Glomerular endothelial cell (primary cell): ENCODE data around the gene FSTL3. TPM values are rescaled to one million over a fixed set of nuclear protein-coding genes. Genes with fewer than 3 reads are reported as not detected.

Experiments used
- DNase-seq: peaks from one replicate; pipeline ENCODE4 v3.0.0-alpha.2; 2011; ENCODE audit warnings: low read depth, low spot score; ENCODE audit errors: extremely low read depth
- total RNA-seq: library from RNA; depleted of rRNA; stranded (reverse); fragments of >200 nt; gene quantifications from 2 replicates; pipeline ENCODE4 v1.2.3, GENCODE V29; 2015

Gene FSTL3
- total RNA-seq, 1 donor from 2014 or later = 280 TPM

DNA sequence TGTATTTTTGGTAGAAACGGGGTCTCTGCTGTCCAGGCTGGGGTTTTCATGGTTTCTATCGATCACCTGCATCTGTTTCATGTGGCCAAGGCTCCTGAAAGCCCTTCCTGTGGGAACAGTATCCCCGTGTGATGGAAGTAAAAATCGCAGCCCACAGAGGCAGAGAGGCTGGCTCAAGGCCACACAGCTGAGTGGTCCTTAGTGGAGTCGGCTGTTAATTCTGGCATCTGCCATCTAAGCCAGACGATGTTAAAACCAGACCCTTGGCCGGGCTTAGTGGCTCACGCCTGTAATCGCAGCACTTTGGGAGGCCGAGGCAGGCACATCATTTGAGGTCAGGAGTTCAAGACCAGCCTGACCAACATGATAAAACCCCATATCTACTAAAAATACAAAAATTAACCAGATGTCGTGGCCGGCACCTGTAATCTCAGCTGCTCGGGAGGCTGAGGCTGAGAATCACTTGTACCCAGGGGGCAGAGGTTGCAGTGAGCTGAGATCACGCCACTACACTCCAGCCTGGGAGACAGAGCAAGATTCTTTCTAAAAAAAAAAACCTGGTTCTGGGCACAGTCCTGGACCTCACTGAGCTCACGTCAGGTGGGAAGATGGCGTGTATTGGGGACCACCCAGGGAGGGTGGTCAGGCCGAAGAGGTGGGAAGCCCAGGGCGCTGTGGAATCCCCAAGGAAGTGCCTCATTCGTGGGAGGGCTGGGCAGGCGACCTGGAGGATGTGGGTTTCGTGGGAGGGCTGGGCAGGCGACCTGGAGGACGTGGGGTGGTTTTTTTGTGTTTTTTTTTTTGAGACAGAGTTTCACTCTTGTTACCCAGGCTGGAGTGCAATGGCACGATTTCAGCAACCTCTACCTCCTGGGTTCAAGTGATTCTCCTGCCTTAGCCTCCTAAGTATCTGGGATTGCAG lies 56.2 kb downstream of the FSTL3 start:
- DNase-seq = no peak

Other genes with a start within 250 kb of the FSTL3 start
- 34.3 and 35.1 TPM in 2 replicates for gene SHC2, start 215.4 kb upstream of the FSTL3 start, total RNA-seq
- 0.41 TPM in 1 of 2 replicates, not detected in the other for gene MADCAM1, start 179.9 kb upstream of the FSTL3 start, total RNA-seq
- gene TPGS1, start 168.9 kb upstream of the FSTL3 start, total RNA-seq = 72.9 and 78.5 TPM in 2 replicates
- 125 and 148 TPM in 2 replicates for gene CDC34, start 144.6 kb upstream of the FSTL3 start, total RNA-seq
- not detected in 2 replicates for gene GZMM, start 132.3 kb upstream of the FSTL3 start, total RNA-seq
- 775 and 881 TPM in 2 replicates for gene BSG, start 103.8 kb upstream of the FSTL3 start, total RNA-seq
- 1.1 and 2.0 TPM in 2 replicates for gene HCN2, start 86.5 kb upstream of the FSTL3 start, total RNA-seq
- 30.0 and 56.7 TPM in 2 replicates for gene POLRMT, start 42.9 kb upstream of the FSTL3 start, total RNA-seq
- gene FGF22, start 36.5 kb upstream of the FSTL3 start, total RNA-seq = 0.35 TPM in 1 of 2 replicates, not detected in the other
- 86.3 and 108 TPM in 2 replicates for gene RNF126, start 13.2 kb upstream of the FSTL3 start, total RNA-seq
- gene PRSS57, start 19.1 kb downstream of the FSTL3 start, total RNA-seq = 2.2 TPM in 1 of 2 replicates, not detected in the other
- 48.9 and 52.8 TPM in 2 replicates for gene PALM, start 32.5 kb downstream of the FSTL3 start, total RNA-seq
- 0.18 and 1.0 TPM in 2 replicates for gene MISP, start 74.7 kb downstream of the FSTL3 start, total RNA-seq
- gene PTBP1, start 121.1 kb downstream of the FSTL3 start, total RNA-seq = 252 and 331 TPM in 2 replicates
- 2.3 and 7.5 TPM in 2 replicates for gene PLPPR3, start 145.6 kb downstream of the FSTL3 start, total RNA-seq
- not detected in 2 replicates for gene AZU1, start 151.4 kb downstream of the FSTL3 start, total RNA-seq
- gene PRTN3, start 164.6 kb downstream of the FSTL3 start, total RNA-seq = not detected in 2 replicates
- not detected in 2 replicates for gene ELANE, start 175.9 kb downstream of the FSTL3 start, total RNA-seq
- gene CFD, start 183.3 kb downstream of the FSTL3 start, total RNA-seq = 0.24 and 1.2 TPM in 2 replicates
- gene MED16, start 216.8 kb downstream of the FSTL3 start, total RNA-seq = 48.2 and 57.1 TPM in 2 replicates
- gene RNU6-9, start 217.1 kb downstream of the FSTL3 start, total RNA-seq = not detected in 2 replicates
- gene R3HDM4, start 236.8 kb downstream of the FSTL3 start, total RNA-seq = 63.2 and 75.7 TPM in 2 replicates
- gene KISS1R, start 240.9 kb downstream of the FSTL3 start, total RNA-seq = 0.12 TPM in 1 of 2 replicates, not detected in the other
- gene ARID3A, start 249.6 kb downstream of the FSTL3 start, total RNA-seq = 14.2 and 14.7 TPM in 2 replicates